Mononuclear cell (primary cell): ENCODE data around the gene ADGRG1. TPM values are rescaled to one million over a fixed set of nuclear protein-coding genes. Genes with fewer than 3 reads are reported as not detected.

Experiments
- H3K27me3 ChIP-seq: 2 replicates; pipeline ENCODE4 v1.6.0; 2011; ENCODE audit warnings: low read length, control low read depth; ENCODE audit not compliant: insufficient read depth
- H3K4me1 ChIP-seq: 2 replicates; pipeline ENCODE4 v1.5.1; 2011; ENCODE audit warnings: mild to moderate bottlenecking, low read length, control low read depth; ENCODE audit not compliant: insufficient read depth
- H3K4me3 ChIP-seq: 2 replicates; pipeline ENCODE4 v1.5.1; 2011; ENCODE audit warnings: mild to moderate bottlenecking, low read length, moderate library complexity
- H3K9me3 ChIP-seq: 2 replicates; pipeline ENCODE4 v1.5.1; 2011; ENCODE audit warnings: low read depth, mild to moderate bottlenecking, control low read depth, low read length
- total RNA-seq: library from RNA; depleted of rRNA; stranded (reverse); fragments of >200 nt; gene quantifications from one replicate; pipeline ENCODE4 v1.2.3, GENCODE V29; 2012

The ADGRG1 gene
- total RNA-seq, 1 donor, result 12.2 TPM

DNA sequence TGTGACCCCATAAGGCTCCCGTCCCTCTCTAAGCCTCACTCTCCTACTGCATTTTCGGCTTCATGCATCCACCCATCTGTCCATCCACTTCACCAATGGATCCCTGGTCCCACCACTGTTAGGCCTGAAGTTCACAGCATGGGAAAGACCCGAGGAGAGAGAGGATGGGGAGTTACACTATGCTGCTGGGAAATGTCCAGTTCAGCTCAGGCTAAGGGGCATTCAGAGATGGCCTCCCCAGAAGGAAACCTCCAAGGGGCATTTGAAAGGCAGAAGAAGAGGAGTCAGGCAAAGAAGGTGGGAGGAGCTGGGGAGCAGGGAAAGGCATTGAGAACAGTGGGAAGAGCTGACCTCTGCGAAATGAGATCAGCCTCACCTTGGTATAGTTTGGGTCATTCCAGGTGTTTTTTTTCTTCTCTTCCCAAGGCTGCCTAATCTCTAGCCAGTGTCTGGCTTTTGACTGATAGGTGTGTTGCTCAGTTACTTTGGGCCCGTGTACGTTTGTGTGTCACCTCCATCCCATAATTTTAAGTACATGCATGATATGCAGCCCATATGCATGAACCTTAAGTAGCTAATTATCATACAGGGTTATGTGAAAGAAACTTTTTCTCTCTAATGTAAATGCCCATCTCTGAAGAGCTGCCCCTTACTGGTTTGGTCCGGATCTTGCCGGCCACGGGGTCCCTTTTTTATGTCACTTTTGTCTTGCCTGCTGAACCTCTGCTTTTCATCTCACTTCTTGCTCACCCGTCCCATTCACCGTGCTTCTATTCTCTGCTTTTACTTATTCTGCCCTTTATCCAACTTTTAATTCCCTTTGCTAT lies 54.6 kb downstream of the ADGRG1 start:
- H3K9me3 ChIP-seq, result no peaks in the 10 kb centered on the region
- H3K4me3 ChIP-seq, result no peak overlapping the region
- H3K27me3 ChIP-seq, result no peaks in the 10 kb centered on the region
- H3K4me1 ChIP-seq, result peaks cover 13% of the 10 kb centered on the region

GRCh38 chr16:57683636-57684545 lies 55.5 kb downstream of the ADGRG1 start:
- H3K4me1 ChIP-seq, result peaks cover 14% of the 10 kb centered on the region
- no peaks in the 10 kb centered on the region for H3K27me3 ChIP-seq
- no peak overlapping the region for H3K4me3 ChIP-seq

DNA sequence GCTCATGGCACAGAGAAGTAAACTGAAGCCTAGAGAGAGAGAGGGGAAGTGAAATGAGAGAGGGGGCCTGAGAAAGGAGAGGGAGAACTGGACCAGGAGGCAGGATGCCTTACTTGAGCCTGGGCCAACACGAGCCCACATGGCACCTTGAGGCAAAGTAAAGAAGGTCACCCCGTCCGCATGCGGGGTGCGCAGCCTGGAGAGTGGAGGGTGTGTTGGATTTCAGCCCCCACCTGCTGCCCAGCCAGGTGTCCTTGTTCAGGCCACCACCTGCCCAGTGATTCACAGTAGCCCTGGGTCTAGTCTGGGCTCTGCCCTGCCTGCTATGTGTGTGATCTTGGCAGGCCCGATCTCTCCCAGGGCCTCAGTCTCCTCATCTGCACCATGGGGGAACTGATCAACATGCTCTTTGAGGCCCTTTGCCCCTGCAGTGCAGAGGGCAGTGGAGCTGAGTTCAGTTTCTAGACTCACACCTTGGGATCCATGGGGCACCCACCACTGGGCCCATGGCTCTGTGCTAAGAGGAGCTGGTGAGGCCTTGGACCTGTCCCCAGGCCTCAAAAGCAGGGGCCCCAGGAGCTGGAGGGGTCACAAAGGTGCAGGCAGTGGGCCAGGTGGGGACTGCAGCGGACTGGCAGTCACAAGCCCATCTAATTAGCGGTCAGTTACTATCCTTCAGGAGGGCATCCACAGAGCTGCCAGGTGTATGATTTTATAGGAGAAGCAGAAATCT lies 56.4 kb downstream of the ADGRG1 start:
- no peaks in the 10 kb centered on the region for H3K27me3 ChIP-seq
- H3K4me1 ChIP-seq, result peaks cover 23% of the 10 kb centered on the region
- H3K9me3 ChIP-seq, result no peaks in the 10 kb centered on the region
- no peak overlapping the region for H3K4me3 ChIP-seq

More at GRCh38 chr16:57683636-57684545, 55.5 kb downstream of the ADGRG1 start:
- H3K9me3 ChIP-seq, result no peaks in the 10 kb centered on the region

DNA sequence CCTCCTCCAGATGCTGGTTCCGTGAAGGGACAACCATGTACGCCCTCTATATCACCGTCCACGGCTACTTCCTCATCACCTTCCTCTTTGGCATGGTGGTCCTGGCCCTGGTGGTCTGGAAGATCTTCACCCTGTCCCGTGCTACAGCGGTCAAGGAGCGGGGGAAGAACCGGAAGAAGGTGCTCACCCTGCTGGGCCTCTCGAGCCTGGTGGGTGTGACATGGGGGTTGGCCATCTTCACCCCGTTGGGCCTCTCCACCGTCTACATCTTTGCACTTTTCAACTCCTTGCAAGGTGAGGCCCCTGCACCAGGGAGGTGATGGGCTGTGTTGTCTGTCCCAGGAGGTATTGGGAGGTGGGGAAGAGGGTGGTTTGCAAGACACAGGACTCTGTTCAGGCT lies 57.2 kb downstream of the ADGRG1 start:
- Histone ChIP-seq H3K9me3 (no peaks in the 10 kb centered on the region), H3K4me3 (no peak overlapping the region), H3K4me1 (peaks cover 32% of the 10 kb centered on the region), H3K27me3 (no peaks in the 10 kb centered on the region)

- Histone ChIP-seq H3K4me1 (peaks cover 41% of the 10 kb centered on the region), H3K4me3 (no peak overlapping the region), H3K9me3 (no peaks in the 10 kb centered on the region), H3K27me3 (no peaks in the 10 kb centered on the region)
Measured at GRCh38 chr16:57686577-57686976, 58.1 kb downstream of the ADGRG1 start.

GRCh38 chr16:57687363-57687929 lies 59.0 kb downstream of the ADGRG1 start:
- Histone ChIP-seq H3K27me3 (no peaks in the 10 kb centered on the region), H3K9me3 (no peaks in the 10 kb centered on the region), H3K4me3 (no peak overlapping the region), H3K4me1 (peaks cover 43% of the 10 kb centered on the region)

DNA sequence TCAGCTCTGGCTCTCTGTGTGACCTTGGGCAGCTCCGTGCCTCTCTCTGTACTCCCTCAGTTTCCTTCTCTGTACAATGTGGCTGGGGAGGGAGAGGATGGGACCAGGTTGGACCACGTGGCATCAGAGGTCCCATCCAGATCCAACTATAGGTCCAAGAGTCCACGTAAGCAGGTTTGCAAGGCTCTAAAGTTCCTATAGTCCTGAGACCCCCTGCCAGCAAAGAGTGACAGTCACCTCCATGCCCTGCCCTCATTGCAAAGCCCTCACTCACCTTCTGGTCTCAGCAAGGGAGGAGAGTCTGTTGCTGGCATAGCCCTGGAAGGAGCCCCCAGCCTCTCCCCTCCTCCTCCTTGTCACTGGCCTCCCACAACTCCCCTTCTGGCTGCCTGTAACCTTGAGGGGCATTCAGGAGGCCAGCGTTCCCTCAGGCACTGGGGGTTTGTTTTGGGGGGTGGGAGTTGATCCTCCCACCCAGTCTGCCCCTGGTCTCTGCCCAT lies 60.1 kb downstream of the ADGRG1 start:
- H3K27me3 ChIP-seq, result no peaks in the 10 kb centered on the region
- peaks cover 43% of the 10 kb centered on the region for H3K4me1 ChIP-seq
- H3K9me3 ChIP-seq, result no peaks in the 10 kb centered on the region
- no peak overlapping the region for H3K4me3 ChIP-seq

DNA sequence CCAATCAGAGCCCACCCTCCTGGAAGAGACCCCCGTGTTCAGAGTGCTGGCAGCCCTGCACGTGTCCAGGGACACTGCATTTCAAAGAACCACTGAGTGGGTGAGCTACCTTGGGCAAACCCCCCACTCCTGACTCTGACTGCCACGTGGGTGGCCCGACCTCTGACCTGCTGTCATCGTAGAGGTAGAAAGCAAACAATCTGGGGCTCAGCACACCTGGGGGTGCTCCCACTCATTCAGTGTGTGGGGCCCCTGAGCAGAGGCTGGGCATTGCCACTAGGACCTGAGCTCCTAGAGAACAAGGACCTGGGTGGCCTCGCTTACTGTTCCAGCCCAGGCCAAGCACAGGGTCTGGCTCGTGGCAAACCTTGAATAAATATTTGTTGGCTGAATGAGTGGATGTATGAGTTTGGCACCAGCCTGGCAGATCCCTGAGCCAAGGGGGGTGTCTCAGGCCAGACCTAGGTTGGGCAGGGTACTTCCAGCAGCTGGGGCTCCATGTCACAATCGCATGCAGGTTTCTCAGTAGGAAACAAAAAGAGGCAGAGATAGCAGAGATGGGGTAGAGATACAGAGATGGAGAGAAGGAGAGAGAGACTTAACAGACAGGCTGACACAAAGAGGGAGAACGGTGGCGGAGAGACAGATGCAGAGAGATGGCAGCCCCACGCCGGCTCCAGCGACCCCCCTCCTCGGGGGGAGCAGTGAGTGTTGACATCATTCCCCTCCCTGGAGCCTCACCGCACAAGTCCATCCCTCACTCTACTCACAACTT lies 60.7 kb downstream of the ADGRG1 start:
- no peak overlapping the region for H3K4me3 ChIP-seq
- peaks cover 45% of the 10 kb centered on the region for H3K4me1 ChIP-seq

DNA sequence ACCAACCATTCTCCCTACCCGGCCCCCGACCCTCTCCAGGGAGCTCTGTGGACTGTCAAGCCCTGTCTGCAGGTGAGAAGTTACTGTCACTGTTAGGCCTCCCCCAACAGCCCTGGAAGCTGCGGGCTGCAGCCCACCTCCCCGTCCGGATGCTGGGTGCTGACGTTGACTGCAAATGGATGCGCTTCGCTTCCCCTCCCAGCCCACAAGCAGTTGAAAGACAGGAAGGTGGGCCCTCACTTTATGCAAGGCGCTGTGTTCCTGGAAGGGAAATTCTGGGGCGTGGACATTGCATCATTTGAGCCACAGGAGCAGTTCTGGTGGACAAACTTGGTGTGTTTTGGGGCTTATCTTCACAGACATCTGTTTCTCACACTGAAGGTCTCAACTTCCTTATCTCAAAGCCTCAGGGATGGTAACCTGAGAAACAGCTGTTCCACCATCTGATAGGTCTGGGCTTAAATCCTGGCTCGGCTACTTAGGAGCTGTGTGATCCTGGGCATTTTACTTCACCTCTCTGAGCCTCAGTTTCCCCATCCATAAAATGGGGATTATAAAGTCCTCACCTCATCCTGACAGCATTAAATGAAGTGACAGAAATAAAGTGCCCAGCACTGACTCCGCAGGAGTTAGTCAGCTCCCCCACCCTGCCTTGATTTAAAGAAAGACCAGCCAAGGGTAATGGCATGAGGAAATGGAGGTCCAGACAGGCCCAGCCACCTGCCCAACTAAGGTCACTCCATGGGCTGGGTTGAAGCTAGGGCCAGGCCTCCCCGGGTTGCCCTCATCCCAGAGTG lies 61.5 kb downstream of the ADGRG1 start:
- Histone ChIP-seq H3K27me3 (no peaks in the 10 kb centered on the region), H3K4me1 (peaks cover 53% of the 10 kb centered on the region), H3K9me3 (no peaks in the 10 kb centered on the region), H3K4me3 (no peak overlapping the region)

More for the DNA sequence above, 60.7 kb downstream of the ADGRG1 start:
- H3K27me3 ChIP-seq, result no peaks in the 10 kb centered on the region
- no peaks in the 10 kb centered on the region for H3K9me3 ChIP-seq

DNA sequence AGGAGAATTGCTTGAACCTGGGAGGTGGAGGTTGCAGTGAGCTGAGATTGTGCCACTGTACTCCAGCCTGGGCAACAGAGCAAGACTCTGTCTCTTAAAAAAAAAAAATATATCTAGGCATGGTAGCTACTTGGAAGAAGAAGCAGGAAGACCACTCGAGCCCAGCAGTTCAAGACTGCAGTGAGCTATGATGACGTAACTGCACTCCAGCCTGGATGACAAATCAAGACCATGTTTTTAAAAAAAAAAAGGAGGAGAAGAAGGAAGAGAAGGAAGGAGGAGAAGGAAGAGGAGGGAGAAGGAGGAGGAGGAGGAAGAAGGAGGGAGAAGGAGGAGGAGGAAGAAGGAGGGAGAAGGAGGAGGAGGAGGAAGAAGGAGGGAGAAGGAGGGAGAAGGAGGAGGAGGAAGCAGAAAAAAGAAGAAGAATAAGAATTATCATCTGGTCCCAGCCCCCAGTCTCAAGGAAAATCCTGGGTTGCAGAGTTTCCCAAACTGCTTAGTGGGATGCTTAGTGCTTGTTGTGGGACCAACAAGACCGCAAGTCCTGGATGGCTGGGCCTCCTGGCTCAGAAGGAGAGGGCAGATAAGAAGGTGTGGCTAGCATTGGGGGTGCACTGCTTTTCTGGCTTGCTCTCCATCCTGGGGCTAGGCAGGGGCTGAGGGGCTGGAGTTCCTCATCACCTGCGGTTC lies 62.5 kb downstream of the ADGRG1 start:
- H3K4me1 ChIP-seq, result peaks cover 61% of the 10 kb centered on the region
- H3K9me3 ChIP-seq, result no peaks in the 10 kb centered on the region
- no peak overlapping the region for H3K4me3 ChIP-seq
- no peaks in the 10 kb centered on the region for H3K27me3 ChIP-seq

DNA sequence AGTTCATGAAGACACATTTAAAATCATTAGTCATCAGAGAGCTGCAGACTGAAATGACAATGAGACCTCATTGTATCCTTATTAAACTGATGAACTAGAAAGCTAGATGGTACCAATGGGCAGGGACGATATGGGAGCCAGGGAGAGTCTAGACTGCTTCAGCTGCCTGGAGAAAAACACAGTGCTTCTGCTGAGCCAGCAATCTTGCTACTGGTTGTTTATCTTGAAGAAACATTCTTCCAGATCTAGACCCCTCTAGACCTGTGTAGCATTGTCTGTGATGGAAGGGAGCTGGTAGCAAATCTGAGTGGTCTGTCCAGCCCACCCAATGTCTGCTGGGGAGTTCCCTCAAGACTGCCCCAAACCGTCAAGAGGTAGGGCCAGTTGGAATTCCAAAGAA lies 64.2 kb downstream of the ADGRG1 start:
- H3K4me3 ChIP-seq, result no peak overlapping the region
- peaks cover 49% of the 10 kb centered on the region for H3K4me1 ChIP-seq
- H3K27me3 ChIP-seq, result no peaks in the 10 kb centered on the region
- no peaks in the 10 kb centered on the region for H3K9me3 ChIP-seq

GRCh38 chr16:57693550-57693949 lies 65.1 kb downstream of the ADGRG1 start:
- Histone ChIP-seq H3K27me3 (no peaks in the 10 kb centered on the region), H3K9me3 (no peaks in the 10 kb centered on the region), H3K4me3 (no peak overlapping the region), H3K4me1 (peaks cover 47% of the 10 kb centered on the region)

DNA sequence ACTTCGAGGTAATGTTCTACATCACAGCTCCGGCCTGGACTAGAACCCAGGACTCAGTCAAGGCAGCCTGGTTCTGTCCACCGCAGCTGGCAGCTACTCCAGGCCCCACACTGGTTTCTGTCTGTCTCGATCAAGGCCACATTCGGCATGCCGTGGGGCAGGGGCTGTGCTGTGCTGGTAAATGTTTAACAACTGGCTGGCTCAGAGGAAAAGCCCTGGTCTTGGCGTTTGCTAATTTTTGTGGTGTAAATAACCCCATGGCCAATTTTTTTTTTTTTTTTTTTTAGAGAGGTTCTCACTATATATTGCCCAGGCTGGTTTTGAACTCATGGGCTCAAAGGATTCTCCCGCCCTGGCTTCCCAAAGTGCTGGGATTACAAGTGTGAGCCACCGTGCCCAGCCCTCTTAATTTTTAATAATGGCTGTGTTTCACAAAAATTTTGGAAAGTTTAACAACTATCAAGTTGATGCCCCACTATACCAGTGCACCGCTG lies 65.8 kb downstream of the ADGRG1 start:
- no peaks in the 10 kb centered on the region for H3K27me3 ChIP-seq
- no peaks in the 10 kb centered on the region for H3K9me3 ChIP-seq

More for the DNA sequence above, 65.8 kb downstream of the ADGRG1 start:
- Histone ChIP-seq H3K4me3 (no peak overlapping the region), H3K4me1 (peaks cover 43% of the 10 kb centered on the region)
